ENCODE results near the gene DBX1.

DNA sequence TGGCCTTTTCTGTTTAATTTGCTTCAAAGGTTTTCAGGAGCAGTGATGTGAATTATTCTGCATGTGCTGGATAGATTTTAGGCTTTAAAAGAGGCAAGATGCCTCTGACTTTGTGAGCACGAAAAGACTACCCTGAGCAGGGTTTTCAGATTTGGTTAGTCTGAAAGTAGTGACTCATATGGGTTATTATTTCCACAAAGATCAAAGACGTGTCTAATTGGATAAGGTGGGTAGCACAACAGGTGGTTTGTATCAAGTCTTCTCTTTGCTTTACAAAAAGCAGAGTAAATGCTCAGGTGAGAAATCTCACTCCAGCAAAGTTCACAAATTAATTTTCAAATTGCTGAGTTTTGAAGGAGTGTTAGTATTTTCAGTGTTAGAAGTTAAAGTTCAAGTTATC is 37.6 kb upstream of the DBX1 start:
- TF ChIP-seq, protein P1, sequence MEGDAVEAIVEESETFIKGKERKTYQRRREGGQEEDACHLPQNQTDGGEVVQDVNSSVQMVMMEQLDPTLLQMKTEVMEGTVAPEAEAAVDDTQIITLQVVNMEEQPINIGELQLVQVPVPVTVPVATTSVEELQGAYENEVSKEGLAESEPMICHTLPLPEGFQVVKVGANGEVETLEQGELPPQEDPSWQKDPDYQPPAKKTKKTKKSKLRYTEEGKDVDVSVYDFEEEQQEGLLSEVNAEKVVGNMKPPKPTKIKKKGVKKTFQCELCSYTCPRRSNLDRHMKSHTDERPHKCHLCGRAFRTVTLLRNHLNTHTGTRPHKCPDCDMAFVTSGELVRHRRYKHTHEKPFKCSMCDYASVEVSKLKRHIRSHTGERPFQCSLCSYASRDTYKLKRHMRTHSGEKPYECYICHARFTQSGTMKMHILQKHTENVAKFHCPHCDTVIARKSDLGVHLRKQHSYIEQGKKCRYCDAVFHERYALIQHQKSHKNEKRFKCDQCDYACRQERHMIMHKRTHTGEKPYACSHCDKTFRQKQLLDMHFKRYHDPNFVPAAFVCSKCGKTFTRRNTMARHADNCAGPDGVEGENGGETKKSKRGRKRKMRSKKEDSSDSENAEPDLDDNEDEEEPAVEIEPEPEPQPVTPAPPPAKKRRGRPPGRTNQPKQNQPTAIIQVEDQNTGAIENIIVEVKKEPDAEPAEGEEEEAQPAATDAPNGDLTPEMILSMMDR (IDR thresholded peaks at IDR 0.05), result no peak
- TF ChIP-seq EP300 (IDR thresholded peaks at IDR 0.05) (no peak), POLR2A (IDR thresholded peaks at IDR 0.05) (no peak)

All from ovary (tissue), 3 donors.